ENCODE measurements around the gene SSR3.

SSR3 gene

DNA sequence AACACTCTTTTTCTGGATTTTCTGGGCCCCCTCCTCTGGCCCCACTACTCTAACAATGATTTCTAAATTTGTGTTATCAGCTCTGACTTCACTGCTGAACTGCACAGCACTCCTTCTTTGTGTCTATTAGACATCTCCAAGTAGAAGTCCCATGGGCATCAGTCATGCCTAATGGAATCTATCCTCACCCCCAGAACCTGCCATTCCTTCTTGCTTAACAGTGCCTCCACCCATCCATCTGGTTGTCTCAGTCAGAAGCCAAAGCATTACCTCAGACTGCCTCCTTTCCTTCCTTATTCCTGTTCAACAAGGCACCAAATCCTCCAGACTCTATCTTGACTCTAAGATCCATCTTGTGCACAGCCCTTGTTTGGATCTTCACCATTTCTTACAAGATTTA lies 36.2 kb downstream of the SSR3 start:
- H3K27me3 ChIP-seq (ENCODE audit: insufficient read depth, low read depth, severe bottlenecking): no peaks in the 10 kb centered on the region
- no peak overlapping the region for H3K4me3 ChIP-seq (ENCODE audit: low read depth, low read length)
- TF ChIP-seq, protein P1, sequence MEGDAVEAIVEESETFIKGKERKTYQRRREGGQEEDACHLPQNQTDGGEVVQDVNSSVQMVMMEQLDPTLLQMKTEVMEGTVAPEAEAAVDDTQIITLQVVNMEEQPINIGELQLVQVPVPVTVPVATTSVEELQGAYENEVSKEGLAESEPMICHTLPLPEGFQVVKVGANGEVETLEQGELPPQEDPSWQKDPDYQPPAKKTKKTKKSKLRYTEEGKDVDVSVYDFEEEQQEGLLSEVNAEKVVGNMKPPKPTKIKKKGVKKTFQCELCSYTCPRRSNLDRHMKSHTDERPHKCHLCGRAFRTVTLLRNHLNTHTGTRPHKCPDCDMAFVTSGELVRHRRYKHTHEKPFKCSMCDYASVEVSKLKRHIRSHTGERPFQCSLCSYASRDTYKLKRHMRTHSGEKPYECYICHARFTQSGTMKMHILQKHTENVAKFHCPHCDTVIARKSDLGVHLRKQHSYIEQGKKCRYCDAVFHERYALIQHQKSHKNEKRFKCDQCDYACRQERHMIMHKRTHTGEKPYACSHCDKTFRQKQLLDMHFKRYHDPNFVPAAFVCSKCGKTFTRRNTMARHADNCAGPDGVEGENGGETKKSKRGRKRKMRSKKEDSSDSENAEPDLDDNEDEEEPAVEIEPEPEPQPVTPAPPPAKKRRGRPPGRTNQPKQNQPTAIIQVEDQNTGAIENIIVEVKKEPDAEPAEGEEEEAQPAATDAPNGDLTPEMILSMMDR (IDR thresholded peaks at IDR 0.05; ENCODE audit: low read depth, low read length): no peak
- DNase-seq: no peak
- H3K36me3 ChIP-seq: no peaks in the 10 kb centered on the region
- no peaks in the 10 kb centered on the region for H3K9me3 ChIP-seq (ENCODE audit: severe bottlenecking)
- no peak overlapping the region for H3K27ac ChIP-seq

DNA sequence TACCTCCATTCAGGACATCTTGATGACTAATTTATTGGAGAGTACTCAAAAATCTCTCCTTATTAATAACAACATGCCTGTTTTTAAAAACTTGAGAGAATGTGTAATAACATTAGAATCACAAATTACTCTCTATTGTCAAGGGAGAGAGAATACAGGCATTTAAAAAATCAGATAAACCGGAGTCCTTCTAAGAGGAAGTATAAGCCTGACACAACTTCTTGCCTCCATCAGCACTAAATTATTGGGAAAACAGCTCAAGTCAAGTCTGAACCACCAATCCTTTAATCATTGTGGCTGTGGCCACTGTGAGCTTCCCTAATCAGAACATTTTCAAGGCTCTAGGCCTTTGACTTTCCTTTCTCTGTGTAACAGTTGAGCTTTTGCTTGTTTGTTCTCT lies 38.0 kb downstream of the SSR3 start:
- Histone ChIP-seq H3K27me3 (ENCODE audit: insufficient read depth, low read depth, severe bottlenecking) (peaks cover 3% of the 10 kb centered on the region), H3K27ac (no peak overlapping the region), H3K4me3 (ENCODE audit: low read depth, low read length) (no peak overlapping the region), H3K36me3 (no peaks in the 10 kb centered on the region), H3K9me3 (ENCODE audit: severe bottlenecking) (no peaks in the 10 kb centered on the region)
- DNase-seq: no peak
- TF ChIP-seq, protein P1 (IDR thresholded peaks at IDR 0.05; ENCODE audit: low read depth, low read length): no peak

DNA sequence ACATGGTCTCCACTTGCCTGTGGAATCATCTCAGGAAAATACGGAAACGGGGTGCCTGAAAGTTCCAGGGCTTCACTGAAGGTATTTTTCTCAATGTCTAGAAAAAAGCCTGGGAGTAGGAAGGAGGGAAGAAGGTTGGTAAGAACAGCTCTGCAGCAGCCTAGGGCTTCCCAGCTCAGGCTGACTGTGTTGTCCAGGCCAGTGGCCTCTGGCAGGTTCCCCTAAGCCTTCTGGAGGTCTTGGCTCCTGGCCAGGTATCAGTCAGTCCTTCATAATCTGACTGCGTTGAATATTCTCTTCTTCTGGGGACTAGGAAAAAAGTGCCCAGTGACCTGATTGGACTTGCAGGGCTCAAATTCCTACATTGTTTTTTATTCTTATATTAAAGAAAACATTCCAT lies 38.6 kb downstream of the SSR3 start:
- no peak overlapping the region for H3K27ac ChIP-seq
- H3K4me3 ChIP-seq (ENCODE audit: low read depth, low read length): no peak overlapping the region
- TF ChIP-seq, protein P1 (IDR thresholded peaks at IDR 0.05; ENCODE audit: low read depth, low read length): no peak
- H3K36me3 ChIP-seq: no peaks in the 10 kb centered on the region
- no peaks in the 10 kb centered on the region for H3K9me3 ChIP-seq (ENCODE audit: severe bottlenecking)
- H3K27me3 ChIP-seq (ENCODE audit: insufficient read depth, low read depth, severe bottlenecking): peaks cover 7% of the 10 kb centered on the region
- DNase-seq: no peak

DNA sequence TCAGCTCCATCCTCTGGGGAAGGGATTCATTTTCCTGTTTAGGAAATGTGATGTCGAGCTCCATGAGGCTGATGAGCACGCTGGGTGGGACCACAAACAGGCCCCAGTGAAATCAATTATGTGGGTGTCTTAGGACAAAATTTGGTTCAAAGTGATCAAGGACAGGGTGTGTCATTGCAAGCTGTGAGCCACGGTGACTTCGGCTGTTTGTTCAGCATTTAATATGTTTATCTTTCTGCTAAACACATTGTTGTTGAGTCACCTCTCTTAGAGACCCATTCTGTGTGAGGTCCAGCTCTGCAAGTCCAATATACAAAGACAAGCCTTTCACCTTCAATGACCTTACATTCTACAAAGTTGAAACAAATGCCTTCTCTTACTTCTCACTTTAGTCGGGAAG lies 41.3 kb downstream of the SSR3 start:
- DNase-seq: no peak

DNA sequence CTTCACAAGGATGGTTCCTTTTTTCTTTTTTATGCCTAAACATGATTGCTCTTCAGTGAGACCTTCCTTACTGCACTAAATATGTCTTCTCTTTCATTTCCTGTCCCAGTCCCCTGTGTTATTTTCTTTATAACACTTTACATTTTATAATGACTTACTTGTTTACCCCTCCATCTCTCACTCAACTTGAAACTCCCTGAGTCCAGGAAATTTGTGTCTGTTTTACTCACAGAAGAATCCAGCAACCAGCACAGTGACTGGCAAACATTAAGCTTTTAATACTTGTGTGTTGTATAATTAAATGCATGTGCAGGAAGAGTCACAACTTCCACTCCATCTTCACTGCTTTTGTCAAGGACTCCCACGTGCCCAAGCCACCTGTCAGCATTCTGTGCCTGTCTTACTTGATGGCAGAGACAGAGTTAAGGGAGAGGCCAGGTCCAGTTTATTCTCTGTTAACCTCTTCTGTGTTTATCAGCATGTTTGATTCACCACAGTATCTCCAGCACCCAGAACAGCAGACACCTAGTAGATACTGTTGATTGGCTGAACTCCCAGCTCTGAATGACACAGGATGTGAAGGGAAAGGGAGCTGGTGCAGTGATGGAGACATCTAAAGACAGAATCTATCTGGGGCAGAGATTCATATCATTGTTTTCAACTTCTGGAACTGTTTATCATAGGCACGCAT lies 42.8 kb downstream of the SSR3 start:
- no peak for DNase-seq
- H3K36me3 ChIP-seq: no peaks in the 10 kb centered on the region
- TF ChIP-seq, protein P1 (IDR thresholded peaks at IDR 0.05; ENCODE audit: low read depth, low read length): no peak
- H3K27me3 ChIP-seq (ENCODE audit: insufficient read depth, low read depth, severe bottlenecking): peaks cover 12% of the 10 kb centered on the region
- H3K4me3 ChIP-seq (ENCODE audit: low read depth, low read length): no peak overlapping the region
- H3K27ac ChIP-seq: no peak overlapping the region
- no peaks in the 10 kb centered on the region for H3K9me3 ChIP-seq (ENCODE audit: severe bottlenecking)

More for the DNA sequence above, 41.3 kb downstream of the SSR3 start:
- H3K27ac ChIP-seq: no peak overlapping the region
- H3K9me3 ChIP-seq (ENCODE audit: severe bottlenecking): no peaks in the 10 kb centered on the region
- peaks cover 12% of the 10 kb centered on the region for H3K27me3 ChIP-seq (ENCODE audit: insufficient read depth, low read depth, severe bottlenecking)
- H3K4me3 ChIP-seq (ENCODE audit: low read depth, low read length): no peak overlapping the region
- H3K36me3 ChIP-seq: no peaks in the 10 kb centered on the region
- TF ChIP-seq, protein P1 (IDR thresholded peaks at IDR 0.05; ENCODE audit: low read depth, low read length): no peak

Measured in WERI-Rb-1 (cell line).